CD4-positive, alpha-beta T cell treated with Interleukin-21 for 1 hour (primary cell): ENCODE results near the gene PAWR.
"Not testable (repeated sequence)": the region's sequence is repeated elsewhere in the genome, so short reads cannot be mapped to it uniquely, and the experiment has no call there.

Experiments
- DNase-seq: peaks from one replicate; pipeline ENCODE4 v3.0.0-alpha.2; 2020

Gene PAWR

DNA sequence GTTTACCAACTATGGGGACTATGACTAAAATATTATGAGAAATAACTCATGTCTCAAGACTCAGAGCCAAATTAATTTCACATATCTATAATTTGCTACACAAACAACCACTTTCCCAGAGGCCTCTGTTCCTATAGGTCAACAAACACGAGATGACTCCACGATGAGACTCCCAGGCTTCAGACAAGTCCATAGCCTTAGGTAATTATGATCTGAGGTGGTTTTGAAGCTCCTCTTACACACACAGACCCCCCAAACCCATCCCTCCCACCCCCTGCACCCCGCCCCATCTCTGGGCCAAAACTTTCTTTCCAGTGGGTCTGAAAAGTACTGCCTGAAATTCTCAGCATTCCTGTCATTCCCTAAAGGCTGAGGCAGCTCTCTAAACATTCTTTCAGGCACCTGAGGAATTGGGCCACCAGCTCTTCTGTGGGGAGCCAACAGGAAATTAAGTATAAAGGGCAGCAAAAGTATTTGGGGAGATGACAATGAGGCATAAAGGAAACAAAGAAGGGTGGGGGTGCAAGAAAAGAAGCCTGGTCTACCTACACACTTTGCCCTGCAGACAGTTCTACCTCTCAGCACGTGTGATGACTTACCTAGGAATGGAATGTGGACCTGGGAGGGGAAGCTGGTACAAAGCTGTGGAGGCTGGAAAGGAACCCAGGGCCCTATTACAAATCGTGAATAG is 143.6 kb downstream of the PAWR start:
- DNase-seq, result no peak

DNA sequence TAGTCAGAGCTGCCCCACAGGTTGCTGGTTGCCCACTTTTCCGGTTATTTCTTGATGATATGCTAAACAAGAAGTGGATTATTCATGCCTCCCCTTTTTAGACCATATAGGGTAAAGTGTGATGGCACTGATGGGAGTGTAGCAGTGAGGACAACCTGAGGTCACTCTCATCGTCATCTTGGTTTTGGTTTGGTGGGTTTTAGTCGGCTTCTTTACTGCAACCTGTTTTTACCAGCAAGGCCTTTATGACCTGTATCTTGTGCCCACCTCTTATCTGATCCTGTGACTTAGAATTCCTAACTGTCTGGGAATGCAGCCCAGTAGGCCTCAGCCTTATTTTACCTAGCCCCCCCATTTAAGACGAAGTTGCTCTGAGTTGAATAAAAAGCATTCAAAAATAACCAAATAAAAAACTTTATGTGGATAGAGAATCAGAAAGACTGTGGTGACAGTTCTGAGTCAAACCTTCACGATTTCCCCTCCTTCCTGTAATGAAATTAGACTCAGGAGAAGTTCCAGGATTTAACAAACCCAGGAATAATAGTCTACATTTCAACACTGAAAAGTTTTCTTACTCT is 144.2 kb downstream of the PAWR start:
- no peak for DNase-seq

DNA sequence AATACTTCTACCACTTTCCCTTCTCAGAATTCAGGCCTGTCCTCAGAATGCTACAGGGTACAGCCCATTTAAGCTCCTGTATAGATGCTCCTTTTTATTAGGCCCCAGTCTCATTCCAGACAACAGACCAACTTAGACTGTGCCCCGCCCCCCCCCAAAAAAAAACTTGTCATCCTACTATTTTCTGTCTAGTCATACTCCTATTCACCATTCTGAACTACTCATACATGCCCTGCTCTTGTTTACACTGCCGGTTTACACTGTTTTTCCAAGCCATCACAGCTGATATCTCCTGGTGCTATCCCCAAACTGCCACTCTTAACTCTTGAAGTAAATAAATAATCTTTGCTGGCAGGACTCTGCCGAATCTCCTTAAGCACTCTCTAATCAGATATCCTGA is 146.3 kb downstream of the PAWR start:
- DNase-seq, result not testable (repeated sequence)

DNA sequence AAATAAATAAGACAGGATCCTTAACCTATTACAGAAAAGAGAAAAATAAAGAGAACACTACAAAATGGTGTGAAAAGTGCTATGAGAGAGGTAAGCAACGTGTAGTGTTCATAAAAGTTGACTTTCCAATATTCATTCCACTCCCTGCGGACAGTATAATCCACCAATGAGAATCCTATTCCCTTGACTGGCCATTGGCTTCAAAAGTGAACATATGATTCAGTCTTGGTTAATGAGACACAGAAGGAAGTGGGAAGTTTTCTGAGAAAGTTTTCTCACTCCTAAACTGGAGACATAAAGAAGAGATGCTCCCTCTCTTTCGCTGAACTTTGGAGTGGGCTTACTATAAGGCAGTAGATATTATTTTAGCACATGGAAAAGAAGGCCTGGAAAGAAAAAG is 153.1 kb downstream of the PAWR start:
- no peak for DNase-seq

DNA sequence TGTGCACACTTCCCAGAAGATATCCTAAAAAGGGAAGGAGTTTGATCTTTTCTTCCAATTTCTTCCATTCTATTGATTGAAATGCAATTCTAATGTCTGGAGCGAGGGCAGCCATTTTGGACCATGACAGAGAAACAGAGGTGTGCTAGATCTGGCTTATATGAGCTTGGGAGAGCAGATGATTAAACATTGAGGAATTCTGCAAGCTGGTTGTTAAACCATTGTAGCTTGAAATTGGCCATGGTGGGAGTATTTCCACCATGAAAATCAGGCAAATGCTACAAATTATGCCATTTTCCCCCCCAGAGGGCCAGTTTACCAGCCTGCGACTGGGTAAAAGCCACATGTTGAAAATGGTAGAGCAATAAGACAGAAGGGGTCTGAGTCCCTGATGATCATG is 155.0 kb downstream of the PAWR start:
- no peak for DNase-seq
